Activated T-helper 1 cell treated with Interleukin-2 at 50 U/mL for 16 hours (primary cell): Measurements from ENCODE around the gene RAPGEF1.
"Not testable (repeated sequence)": the region's sequence is repeated elsewhere in the genome, so short reads cannot be mapped to it uniquely, and the experiment has no call there.

Experiments used
- DNase-seq: peaks from one replicate; pipeline ENCODE4 v3.0.0-alpha.2; 2020; ENCODE audit warnings: low read depth

RAPGEF1 gene

DNA sequence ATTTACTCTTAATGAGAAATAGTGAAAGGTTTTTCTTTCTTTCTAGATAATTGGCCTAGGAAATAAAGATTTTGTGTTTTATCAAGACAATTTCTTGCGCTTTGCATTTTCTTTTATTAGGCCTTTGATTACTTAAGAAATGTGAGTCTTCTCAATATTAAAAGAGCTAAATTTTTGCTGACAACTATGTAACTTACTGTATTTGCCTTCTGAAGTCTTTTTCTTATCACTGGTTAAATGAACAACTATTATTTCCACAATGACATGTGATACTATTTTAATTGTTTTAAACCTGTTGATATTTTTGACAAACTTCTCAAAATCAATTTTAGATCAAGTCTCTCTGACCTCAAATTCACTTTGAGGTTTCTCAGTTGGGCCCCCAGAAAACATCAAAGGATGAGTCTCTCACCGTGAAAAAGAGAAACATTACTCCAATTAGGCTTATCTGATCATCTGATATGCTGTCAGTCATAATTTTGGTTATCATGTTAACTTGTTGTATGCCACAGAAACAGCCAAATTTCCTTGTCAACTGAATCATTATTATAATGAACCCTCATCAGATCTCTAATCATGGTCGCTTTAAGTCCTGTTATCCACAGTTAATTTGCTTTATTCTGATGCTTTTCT, 48.8 kb downstream of the RAPGEF1 start:
- no peak for DNase-seq

DNA sequence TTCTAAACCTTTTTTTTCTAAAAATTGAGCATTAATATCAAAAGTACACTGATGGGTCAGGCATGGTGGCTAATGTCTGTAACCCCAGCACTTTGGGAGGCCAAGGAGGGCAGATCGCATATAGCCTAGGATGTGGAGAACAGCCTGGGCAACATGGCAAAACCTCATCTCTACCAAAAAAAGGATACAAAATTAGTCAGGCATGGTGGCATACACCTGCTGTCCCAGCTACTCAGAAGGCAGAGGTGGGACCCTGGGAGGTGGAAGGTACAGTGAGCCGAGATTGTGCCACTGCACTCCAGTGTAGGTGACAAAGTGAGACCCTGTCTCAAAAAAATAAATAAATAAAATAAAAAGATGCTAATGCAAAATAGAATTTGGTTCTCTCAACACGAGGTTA, 49.4 kb downstream of the RAPGEF1 start:
- DNase-seq, result no peak

DNA sequence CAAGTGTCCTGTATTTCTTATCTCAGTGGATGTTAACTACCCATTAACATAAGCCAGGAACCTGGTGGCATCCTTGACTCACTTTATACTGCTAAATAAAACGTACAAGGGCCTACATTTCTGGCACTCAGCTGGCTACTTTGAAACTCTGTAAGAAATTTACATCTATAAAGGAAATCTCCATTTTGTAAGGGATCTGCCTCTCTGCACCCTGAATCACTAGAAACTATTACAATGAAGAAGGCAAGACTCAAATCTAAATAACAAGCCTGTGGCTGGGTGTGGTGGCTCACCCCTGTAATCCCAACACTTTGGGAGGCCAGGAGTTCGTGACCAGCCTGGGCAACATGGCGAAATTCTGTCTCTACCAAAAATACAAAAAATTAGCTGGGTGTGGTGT, 51.5 kb downstream of the RAPGEF1 start:
- DNase-seq, result no peak

DNA sequence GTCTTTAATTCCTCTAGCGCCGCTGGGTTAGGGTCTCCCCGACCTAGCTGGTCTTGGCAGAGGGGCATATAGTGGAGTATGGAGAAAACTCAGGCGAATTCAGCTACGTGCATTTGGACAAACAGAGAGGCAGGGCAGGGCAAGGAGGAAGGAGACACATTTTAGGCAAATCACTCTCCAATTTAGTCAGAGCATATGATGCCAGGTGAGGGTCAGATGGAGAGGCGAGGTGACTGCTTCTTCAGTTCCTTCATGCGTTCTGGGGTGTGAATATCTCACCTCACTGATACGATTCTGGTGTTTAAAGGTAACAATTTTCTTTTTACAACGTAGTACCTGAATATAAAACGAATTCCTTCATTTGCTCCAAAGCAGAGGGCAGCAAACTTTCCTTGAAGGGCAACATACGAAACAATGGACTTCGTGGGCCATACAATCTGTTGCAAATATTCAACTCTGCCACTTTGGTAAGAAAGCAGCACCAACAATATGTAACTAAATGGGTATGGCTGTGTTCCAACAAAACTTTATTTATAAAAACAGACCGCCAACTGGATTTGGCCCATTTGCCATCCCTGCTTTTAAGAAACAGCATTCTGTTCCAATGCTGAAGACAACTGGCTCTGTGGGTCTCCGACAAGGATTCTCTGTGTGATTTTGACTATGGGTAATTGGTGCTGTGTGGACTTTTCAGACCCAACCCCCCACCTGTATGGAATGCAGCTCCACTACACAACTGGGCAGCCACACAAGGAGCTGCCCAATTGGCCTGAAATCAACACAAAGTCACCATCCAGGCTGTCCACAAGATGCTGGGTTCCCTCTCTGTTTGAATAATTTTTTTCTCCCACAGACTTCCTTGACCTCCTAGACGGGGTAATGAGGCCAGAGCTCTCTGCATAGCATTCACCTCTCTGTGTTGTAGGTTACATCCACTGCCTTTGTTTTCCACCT, 53.8 kb downstream of the RAPGEF1 start:
- DNase-seq, result no peak

DNA sequence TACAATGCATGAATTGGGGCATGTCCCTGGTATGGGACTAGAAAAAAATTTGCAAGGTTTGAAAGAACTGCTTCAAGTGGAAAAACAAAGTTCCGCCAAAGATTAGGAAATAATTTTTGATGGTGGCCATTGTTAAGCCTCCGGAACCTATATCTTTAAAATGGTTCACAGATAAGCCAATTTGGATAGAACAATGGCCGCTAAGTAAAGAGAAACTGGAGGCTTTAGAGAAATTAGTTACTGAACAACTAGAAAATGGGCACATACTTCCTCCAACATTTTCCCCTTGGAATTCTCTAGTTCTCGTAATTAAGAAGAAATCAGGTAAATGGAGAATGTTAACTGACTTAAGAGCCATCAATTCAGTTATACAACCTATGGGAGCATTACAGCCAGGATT, 56.8 kb downstream of the RAPGEF1 start:
- not testable (repeated sequence) for DNase-seq

DNA sequence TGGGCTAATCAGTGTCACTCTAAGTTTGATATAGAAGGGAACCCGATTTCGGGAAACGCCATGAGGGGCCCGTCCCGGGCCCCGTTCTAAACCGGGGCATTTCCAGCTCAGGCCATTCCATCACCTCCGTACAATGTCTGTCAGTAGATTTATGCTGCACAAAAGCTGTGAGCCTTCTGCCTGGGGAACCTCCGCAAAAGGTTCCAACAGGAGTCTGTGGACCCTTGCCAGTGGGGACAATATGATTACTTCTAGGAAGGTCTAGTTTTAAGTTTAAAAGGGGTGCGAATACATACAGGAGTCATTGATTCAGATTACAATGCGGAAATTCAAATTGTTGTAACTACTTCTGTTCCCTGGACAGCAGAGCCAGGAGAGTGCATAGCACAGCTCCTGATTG, 57.6 kb downstream of the RAPGEF1 start:
- no peak for DNase-seq

DNA sequence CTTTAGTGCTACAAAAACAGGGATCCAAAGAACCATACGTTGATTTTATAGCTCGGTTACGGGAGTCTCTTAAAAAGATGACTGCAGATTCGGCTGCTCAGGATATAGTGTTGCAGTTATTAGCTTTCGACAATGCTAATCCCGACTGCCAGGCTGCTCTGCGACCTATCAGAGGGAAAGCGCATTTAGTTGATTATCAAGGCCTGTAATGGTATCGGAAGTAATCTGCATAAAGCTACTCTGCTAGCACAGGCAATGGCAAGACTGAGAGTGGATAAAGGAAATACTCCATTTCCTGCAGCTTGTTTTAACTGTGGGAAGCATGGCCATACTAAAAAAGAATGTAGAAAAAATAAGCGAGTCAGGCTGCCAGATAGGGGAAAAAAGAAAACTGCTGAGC, 58.0 kb downstream of the RAPGEF1 start:
- not testable (repeated sequence) for DNase-seq

DNA sequence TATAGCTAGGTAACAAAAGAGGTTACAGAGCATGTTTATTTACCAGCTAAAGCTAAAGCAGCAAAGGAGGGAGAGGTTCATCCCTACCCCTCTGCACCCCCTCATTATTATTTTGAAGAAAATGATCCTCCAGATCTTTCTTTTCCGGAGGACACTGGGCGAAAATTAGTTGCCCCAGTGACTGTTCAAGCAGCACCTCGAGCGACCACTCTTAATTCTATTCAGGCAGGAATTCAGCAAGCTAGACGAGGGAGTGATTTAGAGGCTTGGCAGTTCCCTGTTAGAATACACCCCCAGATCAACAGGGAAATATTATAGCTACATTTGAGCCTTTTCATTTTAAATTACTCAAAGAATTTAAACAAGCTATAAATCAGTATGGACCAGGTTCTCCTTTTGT, 58.8 kb downstream of the RAPGEF1 start:
- not testable (repeated sequence) for DNase-seq

DNA sequence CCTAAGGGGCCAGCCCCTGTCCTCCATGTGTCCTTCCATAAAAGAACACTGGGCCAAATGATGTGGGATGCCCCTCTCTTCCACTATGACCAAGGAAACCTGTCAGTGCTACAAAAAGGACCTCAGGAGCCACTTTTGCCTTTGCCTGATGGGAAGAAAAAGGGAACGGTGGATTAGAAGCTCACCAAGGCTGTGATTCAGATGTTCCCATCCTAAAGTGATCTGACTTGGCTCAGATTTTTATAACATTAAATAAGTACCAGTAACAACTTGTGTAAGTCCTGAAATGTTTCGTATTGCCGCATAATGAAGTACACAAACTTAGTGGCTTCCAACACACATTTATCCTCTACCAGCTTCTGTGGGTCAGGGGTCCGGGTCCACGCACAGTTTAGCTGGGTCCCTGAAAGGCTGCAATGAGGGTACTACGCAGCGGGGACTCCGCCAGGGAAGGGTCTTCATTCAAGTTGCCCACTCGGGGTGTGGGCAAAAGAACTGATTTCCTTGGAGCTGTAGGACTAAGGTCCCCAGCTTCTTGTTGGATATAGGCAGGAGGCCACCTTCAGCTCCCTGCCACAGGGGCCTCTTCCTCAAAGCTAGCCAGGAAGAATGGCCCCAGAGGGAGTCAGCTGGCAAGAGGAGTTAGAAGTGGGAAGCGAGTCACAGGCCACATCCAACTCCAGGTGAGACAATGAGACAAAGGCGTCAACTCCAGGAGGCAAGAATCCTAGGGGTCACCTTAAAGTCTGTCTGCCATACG, 60.4 kb downstream of the RAPGEF1 start:
- DNase-seq, result no peak

DNA sequence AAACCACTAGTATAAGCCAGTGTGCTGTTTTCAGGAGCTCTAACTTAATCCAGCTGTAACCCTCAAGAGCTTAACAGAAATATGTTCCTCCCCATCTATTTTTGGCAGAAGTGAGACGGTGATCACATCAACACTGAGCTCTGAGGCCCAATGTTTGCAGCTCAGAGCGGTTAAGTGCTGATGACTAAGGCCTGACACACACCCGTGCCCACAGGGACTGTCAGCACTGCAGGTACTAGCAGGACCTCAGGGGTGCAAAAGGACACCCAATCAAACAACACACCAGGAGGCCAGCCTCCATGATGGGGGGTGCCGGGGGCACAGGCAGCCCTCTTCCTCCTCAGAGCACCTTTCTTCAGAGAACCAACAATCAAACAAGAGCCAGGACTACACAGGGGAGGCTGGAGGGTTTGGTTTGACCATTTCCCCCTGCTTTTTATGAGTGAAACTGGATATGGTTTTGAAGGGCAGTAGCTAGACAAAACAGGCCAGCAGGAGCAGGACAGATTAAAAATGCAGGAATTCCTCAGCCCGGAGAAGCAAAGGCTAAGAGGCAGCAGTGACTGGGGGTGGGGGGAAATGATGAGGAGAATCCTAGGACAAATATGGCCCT, 61.3 kb downstream of the RAPGEF1 start:
- peak; percentile 68 for DNase-seq

DNA sequence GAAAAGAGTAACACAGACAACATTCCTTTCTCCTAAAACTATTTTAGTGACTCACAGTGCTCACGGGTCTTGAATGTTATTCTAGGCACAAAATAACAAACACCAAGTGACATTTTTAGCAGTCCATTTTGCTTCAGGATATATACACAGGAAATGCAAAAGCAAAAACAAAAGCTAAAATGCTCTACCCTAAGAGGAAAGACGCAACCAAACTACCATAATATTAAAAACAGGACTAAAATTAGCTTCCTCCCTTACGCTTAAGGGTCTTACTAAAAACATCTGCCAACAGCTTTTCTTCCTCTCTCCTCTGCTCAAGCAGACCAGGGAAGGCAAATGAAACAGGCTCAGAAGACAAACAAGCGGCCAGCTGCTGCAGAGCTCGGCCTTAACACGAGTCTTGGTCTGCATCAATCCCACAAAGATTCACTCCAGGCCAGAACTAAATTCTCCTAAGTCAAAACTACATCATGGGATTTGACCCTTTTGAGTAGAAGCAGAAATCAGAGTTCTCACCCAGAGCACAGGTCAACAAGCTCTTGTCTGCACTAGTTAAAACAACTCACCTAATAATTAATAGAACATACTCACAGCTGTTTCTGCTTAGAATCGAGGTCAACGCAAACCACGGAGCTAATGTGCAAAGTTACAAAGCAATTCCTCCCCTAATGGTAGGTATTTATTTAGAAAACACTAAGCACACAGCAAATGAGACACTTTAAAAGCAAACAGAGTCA, 62.3 kb downstream of the RAPGEF1 start:
- DNase-seq, result no peak

DNA sequence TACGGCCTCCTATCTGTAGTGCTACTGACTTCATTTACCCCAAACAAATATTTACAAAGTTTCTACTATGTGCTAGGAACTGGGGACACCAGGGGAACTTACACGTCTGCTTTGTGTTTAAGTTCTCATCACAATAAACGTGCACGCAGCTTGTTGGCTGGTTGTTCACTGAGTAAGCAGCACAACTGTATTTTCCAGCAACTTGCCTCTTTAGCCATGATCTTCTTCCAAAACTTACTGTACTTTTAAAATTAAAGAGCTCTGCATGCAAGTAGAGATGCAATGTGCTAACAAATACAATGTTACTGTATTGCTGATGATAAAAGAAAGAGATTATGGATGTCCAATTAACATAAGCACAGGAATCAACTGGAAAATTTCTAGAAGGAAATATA, 62.8 kb downstream of the RAPGEF1 start:
- no peak for DNase-seq

DNA sequence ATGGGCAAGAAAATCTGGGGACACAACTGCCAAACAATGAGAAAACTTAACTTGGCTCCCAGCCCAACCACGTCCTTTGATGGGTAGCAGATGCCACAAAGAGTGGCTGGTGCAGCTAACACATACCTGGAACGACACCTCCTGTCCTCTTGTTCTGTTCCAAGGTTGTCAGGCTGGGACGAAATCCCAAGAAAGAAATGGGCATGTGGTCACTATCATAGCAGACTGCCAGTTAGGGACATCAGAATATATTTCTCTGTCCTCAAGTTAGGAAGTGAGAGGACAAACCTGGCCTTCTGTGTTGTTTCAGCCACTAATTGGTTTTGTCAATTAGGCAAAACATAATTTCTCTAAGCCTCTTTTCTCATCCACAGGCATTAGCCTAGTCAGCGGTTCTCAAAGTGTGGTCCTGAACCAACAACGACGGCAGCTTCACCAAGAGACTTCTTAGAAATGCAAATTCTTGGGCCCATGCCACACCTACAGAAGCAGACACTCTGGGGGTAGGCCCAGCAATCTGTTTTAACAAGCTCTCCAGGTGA, 63.4 kb downstream of the RAPGEF1 start:
- no peak for DNase-seq

DNA sequence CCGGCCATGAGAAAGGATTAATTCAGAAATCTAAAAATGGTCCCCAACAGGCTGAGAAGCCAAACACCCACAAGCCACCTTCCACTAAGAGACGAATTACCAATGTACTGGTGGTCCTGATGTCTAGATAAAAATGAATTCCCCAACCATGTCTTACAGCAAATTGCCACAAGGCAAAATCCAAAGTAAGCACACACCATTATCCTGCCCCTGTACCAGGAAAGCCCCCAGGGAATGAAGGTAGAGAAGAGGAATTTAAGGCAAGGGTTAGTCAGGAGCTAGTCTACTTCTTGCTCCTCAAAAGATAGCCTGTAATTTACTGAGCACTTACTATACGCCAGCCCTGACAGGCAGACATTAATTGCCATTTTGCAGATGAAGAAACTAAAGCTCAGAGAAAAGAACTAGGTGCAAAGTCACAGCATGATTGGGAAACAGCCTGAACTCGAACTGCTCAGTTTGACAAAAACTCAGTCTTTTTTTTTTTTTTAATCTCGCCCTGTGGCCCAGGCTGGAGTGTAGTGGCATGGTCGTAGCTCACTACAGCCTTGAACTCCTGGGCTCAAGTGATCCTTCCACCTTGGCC, 64.3 kb downstream of the RAPGEF1 start:
- DNase-seq, result no peak

DNA sequence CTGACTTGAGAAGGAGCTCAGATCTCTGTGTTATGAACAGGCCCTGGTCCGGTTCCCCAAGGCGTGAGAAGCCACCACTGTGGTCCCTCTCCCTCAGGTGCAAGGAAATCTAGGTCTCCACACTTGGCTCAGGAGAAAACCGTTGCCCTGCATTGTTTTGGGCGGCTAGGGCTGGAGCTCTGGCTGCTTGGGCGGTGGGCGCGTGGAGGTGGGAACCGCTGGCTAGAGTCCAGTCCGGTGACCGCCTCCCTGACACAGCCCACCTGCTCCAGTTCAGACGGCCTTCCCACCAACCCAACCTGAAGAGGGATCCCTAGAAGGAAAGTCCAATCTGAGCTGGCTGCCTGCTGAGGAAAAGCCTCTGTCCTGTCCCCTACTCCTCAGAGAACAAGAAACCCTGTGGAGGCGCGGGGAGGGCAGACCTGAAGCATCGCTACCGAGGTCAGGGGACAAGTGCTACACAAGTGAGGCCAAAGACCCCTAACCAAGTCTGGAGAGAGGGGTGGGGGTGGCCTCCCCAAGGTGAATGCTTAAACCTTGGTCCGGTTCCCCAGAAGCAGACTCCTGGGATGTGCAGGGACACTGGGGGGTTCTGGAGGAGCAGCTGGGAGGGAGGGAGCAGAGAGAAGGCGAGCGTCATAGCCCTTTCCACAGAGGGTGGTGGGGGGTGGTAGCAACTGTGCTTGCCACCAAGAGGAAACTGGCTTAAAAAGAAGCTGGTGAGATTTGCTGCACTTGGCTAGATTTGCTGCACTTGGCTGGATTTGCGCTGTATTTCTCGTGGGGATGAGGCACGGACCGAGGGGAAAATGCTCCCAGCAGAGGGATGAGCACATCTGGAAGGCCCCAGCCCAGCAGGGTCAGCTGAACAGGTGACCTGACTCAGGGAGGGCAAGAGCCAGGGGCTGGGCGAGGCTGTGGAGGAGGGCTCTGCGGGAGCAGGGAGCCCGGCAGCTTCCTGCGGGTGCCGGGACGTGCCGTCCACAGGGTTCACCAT, 65.2 kb downstream of the RAPGEF1 start:
- no peak for DNase-seq

DNA sequence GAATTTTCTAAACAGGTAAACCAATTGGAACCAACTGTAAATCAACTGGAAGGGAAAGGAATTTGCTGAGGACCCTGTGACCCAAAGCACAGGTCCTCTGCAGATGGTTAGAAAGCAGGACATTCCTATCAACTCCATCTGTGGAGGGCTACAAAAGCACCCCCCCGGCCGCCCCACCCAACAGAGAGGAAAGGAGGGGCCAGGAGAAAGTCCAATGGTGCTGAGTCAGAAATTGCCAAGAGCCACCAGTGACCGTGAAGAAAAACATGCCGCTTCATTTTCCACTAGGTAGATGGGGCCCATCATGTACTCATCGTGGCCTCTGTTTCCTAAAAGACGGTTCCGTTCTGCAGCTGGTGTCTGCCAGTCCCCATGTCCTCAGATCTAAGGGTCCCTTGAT, 66.3 kb downstream of the RAPGEF1 start:
- no peak for DNase-seq

DNA sequence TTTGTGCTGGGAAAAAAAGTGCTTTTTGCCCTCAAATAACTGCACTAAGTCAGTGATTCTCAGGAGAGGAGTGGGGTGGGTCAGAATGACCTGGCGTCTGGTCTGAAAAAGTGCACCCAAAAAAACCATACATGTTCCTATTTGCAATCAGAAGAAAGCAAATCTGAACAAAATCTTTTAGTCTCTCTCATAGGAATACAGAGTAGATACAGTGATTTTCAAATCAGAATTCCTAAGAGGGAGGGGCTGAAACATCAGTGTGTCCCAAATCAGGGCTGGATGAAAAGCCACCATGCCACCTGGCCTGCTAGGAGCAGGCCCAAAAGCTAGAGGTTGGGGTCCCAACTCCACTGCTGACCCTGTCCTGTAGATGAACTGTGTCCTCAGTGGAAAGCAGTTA, 66.8 kb downstream of the RAPGEF1 start:
- DNase-seq, result no peak

DNA sequence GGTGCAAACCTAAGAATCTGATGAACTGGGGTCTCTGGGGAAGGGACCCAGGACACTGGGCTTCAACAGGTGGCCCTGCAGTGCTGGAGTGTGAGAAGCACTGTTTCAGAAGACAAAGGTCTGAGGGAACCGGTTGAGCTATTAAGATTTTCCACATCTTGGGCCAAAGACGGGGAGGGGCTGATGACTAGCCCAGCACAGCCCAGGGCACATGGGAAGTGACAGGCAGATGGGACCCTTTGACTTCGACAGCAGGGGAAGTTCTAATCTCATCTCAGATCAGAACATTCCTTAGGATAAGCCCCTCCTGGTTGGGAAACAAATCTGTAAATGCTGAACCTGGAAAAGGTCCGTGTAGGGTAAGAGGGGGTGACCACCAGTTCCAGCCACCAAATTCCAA, 67.4 kb downstream of the RAPGEF1 start:
- no peak for DNase-seq

DNA sequence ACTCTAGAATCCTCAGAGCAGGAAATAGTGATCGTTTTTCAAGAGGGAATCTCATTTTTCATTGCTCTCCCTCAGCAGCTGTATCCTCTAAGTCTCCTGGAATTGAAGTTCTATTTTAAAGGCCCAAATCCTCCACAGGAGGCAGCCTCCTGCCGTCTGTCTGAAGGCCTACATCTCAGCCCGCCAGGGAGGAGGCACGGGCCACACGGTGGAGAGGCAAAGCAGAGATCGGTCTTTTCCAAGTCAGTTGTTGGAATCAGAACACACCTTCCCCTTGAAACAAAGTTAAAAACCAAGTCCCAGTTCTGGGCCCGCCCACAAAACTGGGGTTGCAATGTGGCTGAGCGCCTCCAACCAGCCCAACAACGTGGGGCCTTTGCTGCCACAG, 68.7 kb downstream of the RAPGEF1 start:
- no peak for DNase-seq
